22Rv1 (cell line): Measurements from ENCODE around the gene NDUFA13.

Experiments
- ZFX ChIP-seq: fragments of 450-650 bp; IDR thresholded peaks from 2 replicates; pipeline ENCODE4 v1.6.1; 2017; ENCODE audit warnings: antibody characterized with exemption, borderline replicate concordance
- TF ChIP-seq, protein P1 (sequence below): fragments of 450-650 bp; IDR thresholded peaks from 2 replicates; pipeline ENCODE4 v1.5.1; 2017; ENCODE audit warnings: mild to moderate bottlenecking

DNA sequence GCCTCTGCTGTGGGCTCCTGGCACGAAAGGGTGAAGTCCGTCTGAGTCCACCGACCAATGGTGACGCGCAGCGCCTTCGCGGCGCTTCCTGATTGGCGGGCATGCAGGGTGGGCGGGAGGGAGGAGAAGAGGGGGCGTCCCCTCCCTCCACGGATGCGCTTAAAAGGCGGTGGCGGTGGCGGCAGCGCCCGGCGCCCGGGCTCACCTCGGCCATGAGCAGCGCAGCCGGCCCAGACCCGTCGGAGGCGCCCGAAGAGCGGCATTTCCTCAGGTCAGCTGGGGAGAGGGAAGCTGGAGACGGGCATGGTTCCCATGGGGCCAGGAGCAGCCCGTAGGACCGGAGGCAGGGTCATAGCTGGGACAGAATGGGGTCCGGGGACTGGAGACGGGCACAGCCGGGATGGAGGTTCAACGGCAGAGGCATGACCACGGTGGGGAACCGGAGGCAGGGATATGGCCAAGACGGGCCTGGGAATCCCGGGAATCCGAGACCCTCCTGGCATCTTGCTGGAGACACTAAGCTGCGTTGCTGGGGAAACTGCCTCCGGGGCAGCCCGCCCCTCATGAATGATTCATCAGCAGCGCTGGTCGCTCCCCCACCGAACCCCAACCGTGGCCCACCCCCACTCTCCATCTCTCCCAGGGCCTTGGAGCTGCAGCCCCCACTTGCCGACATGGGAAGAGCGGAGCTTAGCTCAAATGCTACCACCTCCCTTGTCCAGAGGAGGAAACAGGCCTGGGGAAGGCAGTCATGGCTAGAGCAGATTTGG lies 12.9 kb downstream of the NDUFA13 start, which contains the start of gene YJEFN3:
- TF ChIP-seq, protein P1, sequence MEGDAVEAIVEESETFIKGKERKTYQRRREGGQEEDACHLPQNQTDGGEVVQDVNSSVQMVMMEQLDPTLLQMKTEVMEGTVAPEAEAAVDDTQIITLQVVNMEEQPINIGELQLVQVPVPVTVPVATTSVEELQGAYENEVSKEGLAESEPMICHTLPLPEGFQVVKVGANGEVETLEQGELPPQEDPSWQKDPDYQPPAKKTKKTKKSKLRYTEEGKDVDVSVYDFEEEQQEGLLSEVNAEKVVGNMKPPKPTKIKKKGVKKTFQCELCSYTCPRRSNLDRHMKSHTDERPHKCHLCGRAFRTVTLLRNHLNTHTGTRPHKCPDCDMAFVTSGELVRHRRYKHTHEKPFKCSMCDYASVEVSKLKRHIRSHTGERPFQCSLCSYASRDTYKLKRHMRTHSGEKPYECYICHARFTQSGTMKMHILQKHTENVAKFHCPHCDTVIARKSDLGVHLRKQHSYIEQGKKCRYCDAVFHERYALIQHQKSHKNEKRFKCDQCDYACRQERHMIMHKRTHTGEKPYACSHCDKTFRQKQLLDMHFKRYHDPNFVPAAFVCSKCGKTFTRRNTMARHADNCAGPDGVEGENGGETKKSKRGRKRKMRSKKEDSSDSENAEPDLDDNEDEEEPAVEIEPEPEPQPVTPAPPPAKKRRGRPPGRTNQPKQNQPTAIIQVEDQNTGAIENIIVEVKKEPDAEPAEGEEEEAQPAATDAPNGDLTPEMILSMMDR = no peak
- TF ChIP-seq ZFX = no peak
